ENCODE data around the gene SCRN2.

Gene SCRN2

DNA sequence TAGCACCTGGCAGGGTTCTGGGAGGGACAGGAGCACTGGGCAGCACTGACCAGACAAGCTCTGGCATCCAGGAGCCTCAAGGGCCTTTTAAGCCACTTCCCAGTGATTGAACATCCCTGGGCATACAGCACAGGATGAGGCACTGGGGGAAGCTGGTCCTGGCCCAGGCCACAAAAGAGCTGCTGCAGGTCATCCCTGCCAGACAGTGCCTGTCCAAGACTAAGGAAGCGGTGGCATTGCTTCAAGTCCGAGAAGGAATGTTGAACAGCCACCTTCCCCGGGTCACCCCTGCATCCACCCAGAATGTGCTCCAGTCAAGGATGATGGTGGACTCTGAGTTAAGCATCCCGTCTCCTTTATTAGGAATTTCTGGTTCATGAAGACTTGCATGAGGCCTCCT is 18.3 kb downstream of the SCRN2 start:
- in situ Hi-C loops (cut with HindIII; ENCODE audit: low sequenced_read_pairs), result loop anchor here (5.0 kb wide), 1 partner anchor 85 kb away; no protein-coding TSS in a partner anchor

DNA sequence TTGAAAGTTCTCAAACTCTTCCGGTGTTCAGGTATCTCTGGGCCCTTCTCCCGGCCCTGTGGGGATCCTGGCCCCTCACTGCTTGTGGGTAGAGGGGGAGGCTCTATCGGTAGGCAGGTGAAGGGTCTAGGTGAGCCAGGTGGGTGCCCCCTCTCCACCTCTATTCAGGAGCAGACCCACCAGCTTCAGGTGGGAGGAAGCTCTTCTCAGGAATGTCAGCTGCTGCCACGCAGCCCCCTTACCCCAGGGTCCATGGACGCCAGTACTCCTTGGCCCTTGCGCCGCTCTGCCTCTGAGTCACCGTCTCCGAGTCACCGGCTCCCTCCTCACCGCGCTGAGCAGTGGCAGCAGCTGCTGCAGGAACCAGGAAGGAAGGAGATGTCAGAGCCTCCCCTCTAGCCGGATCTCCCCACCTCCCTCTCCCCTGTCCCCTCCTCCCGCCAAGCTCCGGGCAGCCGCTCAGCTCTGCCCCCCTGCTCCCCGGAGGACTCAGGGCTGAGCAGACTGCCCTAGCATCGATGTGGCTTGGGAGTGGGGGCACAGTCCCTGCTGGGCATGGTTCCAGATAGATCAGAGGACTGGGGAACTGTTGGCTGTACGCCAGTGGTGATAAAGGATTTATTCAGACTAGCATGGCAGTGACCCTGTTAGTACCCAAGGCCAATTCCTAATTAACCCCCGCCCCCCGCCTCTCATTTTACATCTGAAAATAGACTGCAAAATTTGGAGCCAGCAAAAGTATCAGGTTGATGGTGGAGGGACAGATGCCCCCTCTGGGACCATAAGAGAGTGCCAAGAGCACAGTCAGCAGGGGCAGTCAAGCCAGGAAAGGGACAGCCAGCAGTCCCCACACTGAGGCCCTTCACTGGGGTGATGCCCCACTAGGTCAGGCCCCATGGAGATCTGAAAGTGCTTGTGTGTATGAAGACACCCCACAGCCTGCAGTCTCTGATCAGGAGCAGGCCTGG is 19.4 kb downstream of the SCRN2 start, which contains the start of gene OSBPL7:
Gene OSBPL7 (minus strand): TSS at position 371 of the 968 bp plus-strand sequence. CDS start 1,516 bp downstream, outside the sequence.
- in situ Hi-C loops (cut with HindIII; ENCODE audit: low sequenced_read_pairs), result loop anchor here (5.0 kb wide), 1 partner anchor 84 kb away; no protein-coding TSS in a partner anchor

DNA sequence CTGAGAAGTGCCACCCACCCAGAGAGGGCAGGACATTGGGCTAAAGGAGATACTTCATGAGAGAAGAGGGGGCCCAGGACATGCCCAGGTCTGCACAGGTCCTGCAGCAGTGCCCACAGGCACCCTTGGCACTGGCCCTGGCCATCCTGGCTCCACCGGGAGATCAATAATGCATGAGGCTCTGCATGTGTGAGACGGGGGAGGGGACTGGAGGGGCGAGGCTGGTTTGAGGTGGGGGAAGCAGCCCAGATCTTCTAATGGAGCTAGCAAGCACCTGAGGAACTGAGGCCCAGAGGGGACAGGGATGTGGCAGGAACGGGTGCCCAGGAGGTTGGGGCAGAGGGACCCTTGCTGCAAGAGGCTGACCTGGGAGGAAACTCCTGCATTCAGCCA is 20.0 kb downstream of the SCRN2 start:
- in situ Hi-C loops (cut with HindIII; ENCODE audit: low sequenced_read_pairs), result loop anchor here (5.0 kb wide), 1 partner anchor 84 kb away; no protein-coding TSS in a partner anchor

DNA sequence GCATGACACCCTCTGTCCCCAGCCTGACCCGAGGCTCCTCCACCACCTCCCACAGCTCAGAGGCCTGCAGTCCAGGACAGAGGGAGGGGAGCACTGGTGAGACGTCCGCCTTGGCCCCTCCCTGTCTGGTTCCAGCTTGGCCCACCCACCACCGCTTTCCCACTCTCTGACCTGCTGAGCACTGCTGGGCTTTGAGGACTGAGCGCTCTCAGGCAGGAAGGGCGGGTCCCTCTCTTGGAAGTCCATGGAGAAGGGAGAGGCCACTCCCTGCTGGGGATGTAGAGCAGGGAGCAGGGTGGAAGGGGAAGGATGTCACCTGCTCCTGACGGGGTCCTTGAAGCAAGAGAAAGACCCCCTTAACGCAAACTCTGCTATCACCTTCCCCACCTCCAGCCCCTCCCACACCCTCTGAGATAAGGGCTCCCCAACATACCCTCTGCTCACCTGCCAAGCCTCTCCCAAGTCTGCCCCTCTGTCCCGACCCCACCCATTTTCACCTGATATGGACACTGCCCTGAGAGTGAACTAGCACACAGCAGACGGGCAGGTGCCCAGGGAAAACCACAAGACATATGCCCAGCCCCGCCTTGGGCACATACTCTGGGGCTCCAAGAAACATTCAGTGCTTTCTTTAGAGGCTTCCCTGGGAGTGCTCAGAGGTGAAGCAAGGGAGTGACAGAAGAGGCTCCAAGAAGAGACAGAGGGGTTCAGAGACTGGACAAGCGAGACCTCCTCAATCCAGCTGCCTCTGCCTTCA is 20.9 kb downstream of the SCRN2 start:
- in situ Hi-C loops (cut with HindIII; ENCODE audit: low sequenced_read_pairs), result loop anchor here (5.0 kb wide), 1 partner anchor 83 kb away; no protein-coding TSS in a partner anchor

DNA sequence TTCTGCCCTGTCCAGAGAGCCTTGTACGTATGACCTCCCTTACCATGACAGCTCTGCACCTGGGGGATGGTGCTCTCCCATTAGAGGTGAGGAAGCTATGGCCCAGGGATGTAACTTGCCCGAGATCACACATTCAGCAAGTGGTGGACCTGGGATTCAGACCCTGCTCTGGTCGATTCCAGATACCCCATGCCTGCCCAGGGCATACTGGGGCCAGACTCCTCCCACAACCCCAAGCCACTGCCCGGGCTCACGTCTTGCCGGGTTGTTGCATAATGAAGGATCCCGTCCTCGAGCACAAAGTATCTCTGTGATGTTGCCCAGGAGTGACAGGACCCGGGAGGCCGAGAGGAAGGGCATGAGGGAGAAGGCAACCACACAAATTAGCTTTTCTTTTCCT is 21.6 kb downstream of the SCRN2 start:
- in situ Hi-C loops (cut with HindIII; ENCODE audit: low sequenced_read_pairs), result no loop called here

DNA sequence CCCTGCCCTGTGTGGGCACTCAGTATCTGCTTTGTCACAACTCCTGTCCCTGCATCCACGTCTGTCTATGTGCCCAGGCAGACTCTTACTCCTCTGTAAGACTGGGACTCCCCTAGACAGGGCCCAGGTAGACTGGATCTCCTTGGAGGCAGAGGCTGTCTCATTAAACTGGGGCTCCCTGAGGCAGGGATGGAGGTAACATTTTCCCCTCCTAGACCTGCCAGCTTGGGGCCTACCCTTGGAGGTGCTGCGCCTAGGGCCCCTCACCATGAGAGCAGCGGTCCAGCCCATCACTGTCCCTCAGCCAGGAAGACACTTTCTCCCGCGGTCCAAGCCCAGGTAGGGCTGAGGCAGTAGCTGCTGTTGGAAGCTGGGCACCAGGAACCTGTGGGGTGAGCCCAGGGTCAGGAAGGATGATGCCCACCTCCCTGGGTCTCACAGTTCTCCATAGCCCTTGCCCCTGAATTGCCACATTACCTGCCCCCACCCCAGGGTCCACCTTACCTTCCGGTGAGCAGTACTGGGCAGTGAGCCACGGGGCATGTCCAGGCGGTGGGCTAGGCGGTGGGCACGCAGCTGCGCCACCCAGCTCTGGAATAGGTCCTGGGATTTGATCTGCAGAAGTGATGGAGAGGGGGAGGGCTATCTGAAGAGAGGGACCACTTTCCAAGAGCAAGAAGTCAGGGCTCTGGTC is 22.9 kb downstream of the SCRN2 start:
- in situ Hi-C loops (cut with HindIII; ENCODE audit: low sequenced_read_pairs), result no loop called here

DNA sequence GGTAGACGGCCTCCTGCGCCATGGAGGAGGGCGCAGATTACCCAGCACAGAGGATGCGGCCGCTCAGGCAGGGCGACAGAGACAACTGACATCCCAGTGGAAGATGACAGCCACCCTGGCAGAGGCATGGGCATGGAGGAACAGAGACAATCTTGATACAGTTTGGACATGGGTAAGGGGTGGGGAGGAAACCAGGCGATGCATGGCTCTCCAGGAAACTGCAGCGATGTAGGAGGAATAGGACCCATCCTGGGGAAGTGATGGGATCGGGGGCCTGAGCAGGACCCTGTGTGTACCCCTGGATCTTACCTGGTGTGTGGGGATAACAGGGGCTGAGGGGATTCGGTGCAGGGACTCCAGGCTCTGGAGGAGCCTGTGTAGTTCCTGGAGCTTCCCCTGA is 24.1 kb downstream of the SCRN2 start:
- in situ Hi-C loops (cut with HindIII; ENCODE audit: low sequenced_read_pairs), result no loop called here

DNA sequence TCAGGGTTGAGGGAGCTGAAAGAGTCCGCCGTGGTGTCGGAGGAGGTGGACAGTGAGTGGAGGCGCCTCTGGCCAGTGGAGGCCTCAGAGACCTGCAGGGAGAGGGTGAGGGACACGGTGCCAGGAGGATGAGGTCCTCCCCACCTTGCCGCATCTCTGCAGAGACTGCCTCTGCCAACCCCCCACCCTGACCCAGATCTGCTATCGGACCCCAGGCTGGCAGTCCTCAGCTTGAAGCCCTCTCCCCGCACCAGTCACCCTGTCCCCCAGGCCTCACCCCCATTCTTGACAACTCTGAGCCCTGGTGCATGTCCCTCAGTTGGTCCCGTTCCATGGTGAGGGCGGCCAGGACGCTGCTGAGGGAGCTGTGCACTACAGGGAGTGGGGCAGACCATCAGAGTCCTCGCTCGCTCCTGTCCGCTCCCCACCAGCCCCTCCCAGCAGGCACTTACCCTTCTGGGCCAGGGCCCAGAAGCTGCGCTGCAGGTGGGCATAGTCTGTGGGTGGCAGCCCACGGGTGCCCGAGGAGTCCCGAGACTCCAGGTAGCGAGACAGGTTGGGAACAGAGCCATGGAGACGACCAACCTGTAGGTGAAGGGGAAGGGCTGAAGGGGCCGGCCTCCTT is 24.9 kb downstream of the SCRN2 start:
- in situ Hi-C loops (cut with HindIII; ENCODE audit: low sequenced_read_pairs), result no loop called here

DNA sequence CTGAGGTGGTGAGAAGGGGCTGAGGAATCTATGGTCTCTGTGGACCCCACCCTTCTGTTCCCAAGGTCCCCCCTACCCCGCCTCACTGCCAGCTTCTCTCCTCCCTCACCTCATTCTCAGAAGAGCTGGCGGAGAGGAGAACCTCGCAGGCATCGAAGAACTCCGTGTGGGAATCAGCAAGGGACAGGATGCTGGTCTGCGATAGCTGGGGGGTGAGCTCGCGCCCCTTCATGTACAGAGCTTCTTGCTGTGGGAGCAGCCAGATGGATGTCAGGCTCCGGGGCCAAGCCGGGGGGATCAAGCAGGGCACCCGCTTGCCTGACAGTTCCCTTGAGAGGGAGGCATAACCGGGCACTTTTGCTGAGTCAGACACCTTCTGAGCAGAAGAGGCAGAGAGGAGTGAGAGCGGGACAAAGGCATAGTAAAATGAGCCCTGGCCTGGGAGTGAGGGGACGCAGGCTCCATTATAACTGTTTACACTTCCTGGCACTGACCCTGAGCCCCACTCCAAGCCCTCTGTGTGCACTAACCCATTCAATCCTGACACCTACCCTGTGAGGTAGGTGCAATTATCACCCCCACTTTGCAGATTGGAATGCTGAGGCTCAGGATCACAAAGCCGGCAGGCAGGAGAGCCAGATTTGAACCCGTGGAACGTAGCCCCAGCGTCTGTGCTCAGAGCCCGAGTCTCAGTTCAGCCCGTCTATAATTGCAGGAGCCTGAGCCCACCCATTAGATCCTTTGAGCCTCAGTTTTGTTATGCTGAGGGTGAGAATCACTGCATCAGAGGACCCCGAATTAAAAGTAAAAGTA is 25.8 kb downstream of the SCRN2 start:
- in situ Hi-C loops (cut with HindIII; ENCODE audit: low sequenced_read_pairs), result no loop called here

DNA sequence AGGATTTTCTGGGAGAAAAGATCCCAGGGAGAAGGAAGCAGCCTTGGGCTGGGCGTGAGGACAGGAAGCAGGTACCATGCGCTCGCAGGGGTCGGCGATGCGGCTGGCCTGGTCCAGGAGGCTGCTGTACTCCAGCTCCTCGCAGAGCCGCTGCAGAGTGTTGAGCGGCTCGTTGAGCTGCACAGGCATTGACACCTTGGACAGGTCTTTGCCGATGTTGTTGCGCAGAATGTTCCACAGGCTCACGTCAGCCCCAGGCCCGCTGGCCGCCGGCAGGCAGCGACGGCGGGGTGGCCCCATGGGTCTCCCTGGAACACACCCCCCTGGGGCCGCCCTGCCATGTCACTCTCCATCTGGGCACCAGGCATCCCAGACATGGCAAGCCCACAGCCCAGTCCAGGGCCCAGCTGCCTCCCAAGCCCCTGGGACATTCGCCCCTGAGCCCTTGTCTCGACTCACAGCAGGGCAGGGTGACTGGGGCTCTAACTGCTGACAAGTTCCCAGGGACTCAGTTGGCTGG is 27.5 kb downstream of the SCRN2 start:
- in situ Hi-C loops (cut with HindIII; ENCODE audit: low sequenced_read_pairs), result no loop called here

DNA sequence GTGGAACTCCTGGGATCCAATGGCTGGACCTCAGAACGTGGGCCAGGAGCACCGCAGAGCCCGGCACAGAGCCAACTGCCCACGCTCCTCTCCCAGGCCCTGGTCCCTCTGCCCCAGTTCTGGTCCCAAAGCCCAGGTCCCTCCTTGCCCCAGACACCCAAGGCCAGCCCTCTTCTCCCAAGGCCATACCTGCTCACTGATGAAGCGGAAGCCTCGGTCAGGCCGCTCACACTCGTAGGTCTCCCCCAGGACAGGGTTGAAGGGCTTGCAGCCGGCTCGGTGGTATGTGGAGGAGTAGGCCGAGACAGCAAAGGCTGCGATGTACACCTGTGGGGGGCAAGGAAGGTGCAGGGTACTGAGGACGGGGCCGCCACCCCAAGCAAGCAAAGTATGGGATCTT is 28.0 kb downstream of the SCRN2 start:
- in situ Hi-C loops (cut with HindIII; ENCODE audit: low sequenced_read_pairs), result no loop called here

DNA sequence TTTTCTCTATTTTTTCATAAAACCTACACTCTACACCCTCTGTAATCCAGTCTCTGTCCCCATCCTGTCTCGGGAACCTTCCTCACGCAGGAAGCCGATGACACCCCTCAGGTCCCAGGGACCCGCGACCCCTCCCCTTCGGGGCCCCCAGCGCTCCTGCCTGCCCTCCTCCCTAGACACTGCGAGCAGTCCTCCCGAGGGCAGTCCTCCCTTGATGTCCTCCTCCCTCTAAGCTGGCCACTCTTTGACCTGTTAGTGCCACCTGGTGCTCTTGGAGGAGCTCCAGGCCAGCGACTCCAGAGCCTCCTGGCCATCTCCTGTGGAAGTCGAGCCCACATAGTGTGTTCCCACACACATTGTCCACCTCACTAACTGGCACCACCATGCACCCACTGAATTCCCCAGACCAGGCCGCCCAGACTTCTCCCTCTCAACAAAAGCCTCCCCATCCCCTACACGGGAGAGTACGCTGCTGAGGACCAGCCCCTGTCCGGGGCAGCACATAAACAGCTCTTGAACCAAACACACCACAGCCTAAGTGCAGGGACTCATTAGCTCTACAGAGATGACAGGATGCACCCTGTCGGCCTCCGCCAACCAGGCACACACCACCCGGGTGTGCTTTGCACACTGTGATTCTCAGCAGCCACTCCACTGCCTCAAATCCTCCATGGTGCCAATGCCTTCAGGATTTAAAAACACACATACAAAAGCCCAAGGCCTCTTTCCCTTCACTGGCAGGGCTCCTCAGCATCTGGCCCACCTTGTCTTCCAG is 28.7 kb downstream of the SCRN2 start:
- in situ Hi-C loops (cut with HindIII; ENCODE audit: low sequenced_read_pairs), result no loop called here

DNA sequence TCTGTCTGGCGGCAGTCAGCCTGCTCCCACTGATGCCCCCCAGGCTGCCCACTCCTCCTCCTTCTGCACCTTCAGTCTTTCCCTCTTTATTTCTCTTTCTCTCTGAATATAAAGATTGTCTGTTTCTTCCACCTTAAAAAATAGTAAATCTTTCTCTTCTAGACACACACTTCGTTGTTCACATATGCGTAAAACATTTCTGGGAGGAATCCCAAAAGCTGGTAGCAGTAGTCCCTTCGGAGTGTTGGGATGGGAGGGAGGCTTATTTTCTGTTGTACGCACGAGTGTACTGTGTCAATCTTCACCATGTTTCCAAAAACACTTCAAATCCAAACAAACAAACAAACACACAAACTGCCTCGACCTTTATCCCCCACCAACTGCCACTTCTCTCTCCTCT is 29.4 kb downstream of the SCRN2 start:
- in situ Hi-C loops (cut with HindIII; ENCODE audit: low sequenced_read_pairs), result no loop called here

DNA sequence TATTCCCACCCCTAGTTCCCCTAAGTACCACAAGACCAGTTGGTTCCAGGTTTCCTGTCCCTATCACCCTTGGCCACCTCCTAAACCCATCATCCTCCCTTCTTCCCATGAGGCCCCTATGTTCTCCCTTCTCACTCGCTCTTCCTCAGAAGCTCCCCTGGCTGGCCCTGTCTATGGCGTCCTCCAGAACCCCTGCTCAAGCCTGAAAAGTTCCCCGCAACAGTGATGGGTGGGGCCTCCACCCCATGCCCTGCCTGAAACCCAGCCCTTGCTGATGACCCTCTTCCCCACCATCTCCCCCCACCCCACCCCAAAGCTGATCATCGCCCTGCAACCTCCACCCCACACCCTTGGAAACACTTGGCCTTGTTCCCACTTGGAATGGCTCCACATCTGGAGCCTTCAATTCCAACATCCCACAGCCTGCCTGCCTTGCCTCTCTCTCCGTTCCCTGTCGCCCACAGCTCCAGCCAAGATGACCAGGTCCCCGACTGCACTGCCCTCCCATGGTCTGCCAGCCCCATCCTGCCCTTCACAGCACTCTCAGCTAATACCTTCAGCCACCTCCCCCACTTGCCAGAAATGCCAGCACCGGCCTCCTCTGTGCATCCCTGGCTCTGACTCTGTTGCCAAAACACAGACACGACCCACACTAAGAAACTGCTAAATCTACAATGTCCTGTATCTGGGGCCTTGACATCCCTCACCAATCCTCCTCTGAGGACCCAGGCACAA is 30.0 kb downstream of the SCRN2 start:
- in situ Hi-C loops (cut with HindIII; ENCODE audit: low sequenced_read_pairs), result no loop called here

DNA sequence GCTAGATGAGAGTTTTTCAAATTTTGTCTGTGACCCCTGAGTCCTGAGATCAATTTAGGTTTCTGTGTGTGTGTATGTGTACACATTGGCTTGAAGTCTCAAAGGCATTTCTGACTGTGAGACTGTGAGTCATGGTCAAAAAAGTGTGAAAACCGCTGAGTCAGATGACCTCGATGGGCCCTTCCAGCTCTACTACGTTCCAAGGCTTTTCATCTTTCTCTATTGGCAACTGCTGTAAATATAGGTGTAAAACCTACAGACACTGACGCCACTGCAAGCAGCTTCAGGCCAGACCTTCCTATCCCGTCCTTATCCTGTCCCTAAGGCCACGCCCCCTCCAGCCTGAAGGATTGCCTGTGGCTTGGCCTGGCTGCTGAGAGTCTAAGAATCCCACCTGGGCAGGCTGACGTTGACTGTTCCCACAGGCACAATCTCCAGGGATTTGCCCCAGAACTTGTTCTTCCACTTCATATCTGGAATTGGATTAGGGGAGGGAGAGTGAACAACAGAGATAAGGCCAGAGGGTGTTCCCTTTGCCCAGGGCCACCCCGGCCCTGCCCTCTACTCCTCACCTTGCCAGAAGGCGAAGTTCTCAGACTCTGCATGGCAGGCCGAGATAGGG is 30.8 kb downstream of the SCRN2 start:
- in situ Hi-C loops (cut with HindIII; ENCODE audit: low sequenced_read_pairs), result no loop called here

DNA sequence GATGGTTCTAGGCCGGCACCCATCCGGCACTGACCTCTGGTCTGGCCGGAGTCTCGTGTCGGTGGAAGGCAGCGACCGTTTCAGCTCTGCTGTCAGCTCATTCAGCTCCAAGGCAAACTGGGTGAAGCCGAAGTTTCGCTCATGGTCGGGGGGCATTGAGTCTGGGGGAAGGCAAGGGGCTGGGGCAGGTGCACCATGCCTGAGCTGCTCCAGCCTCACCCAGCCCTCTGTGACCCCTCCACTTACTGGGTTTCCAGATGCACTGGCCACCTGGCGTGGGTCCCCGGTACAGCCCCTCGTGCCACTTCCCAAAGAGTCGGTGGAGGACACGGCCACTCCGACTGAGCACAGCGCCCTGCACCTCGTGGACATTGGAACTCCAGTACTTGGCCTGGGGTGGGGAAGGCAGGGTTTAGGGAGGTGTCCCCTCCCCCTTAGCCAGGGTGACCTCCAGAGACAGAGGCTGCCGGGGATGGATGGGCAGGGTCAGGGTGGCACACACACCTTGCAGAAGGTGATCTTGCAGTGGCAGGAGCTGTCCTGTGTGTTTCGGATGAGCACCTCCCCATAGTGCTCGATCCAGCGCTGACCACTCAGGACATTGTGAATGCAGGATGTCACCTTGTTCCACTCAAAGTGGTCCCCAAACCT is 32.1 kb downstream of the SCRN2 start:
- in situ Hi-C loops (cut with HindIII; ENCODE audit: low sequenced_read_pairs), result no loop called here

All from endothelial cell of hepatic sinusoid (primary cell).